ENCODE results near the gene TMEM91. TPM values are rescaled to one million over a fixed set of nuclear protein-coding genes. Genes with fewer than 3 reads are reported as not detected.

Gene TMEM91
- total RNA-seq, 1 donor from 2014 or later: 7.6 TPM

GRCh38 chr19:41352279-41352608 lies 24.1 kb upstream of the TMEM91 start:
- H3K36me3 ChIP-seq (ENCODE audit: control insufficient read depth, insufficient read depth, low read length): peaks cover 1% of the 10 kb centered on the region
- H3K27me3 ChIP-seq (ENCODE audit: control insufficient read depth, insufficient read depth, low read length): no peaks in the 10 kb centered on the region
- TF ChIP-seq CTCF (IDR thresholded peaks at IDR 0.05; ENCODE audit: insufficient read depth, low read length, severe bottlenecking): no peak
- FAIRE-seq: no peak
- peak overlapping the region; percentile 64 for H3K4me3 ChIP-seq (ENCODE audit: low read depth, low read length)
- DNase-seq (ENCODE audit: low read depth): no peak

GRCh38 chr19:41352609-41353465 lies 23.5 kb upstream of the TMEM91 start:
- TF ChIP-seq CTCF (IDR thresholded peaks at IDR 0.05; ENCODE audit: insufficient read depth, low read length, severe bottlenecking): peak; percentile 68
- DNase-seq (ENCODE audit: low read depth) (peak; percentile 38), FAIRE-seq (no peak)

GRCh38 chr19:41353466-41354342 lies 22.6 kb upstream of the TMEM91 start, which contains the start of gene TGFB1:
Gene TGFB1 (minus strand): TSS chr19:41353922. CDS start chr19:41353044, 878 bp downstream.
- DNase-seq (ENCODE audit: low read depth): peak; percentile 55
- peak; percentile 92 for TF ChIP-seq CTCF (IDR thresholded peaks at IDR 0.05; ENCODE audit: insufficient read depth, low read length, severe bottlenecking)
- Histone ChIP-seq H3K4me3 (ENCODE audit: low read depth, low read length) (peak within 1 kb of the TSS; percentile 64), H3K36me3 (ENCODE audit: control insufficient read depth, insufficient read depth, low read length) (no peaks in the 10 kb centered on the region), H3K27me3 (ENCODE audit: control insufficient read depth, insufficient read depth, low read length) (no peaks in the 10 kb centered on the region)
- FAIRE-seq: no peak

More at GRCh38 chr19:41352609-41353465, 23.5 kb upstream of the TMEM91 start:
- Histone ChIP-seq H3K4me3 (ENCODE audit: low read depth, low read length) (peak overlapping the region; percentile 64), H3K36me3 (ENCODE audit: control insufficient read depth, insufficient read depth, low read length) (peaks cover 1% of the 10 kb centered on the region), H3K27me3 (ENCODE audit: control insufficient read depth, insufficient read depth, low read length) (no peaks in the 10 kb centered on the region)

- FAIRE-seq: no peak
- no peaks in the 10 kb centered on the region for H3K36me3 ChIP-seq (ENCODE audit: control insufficient read depth, insufficient read depth, low read length)
- peak overlapping the region; percentile 64 for H3K4me3 ChIP-seq (ENCODE audit: low read depth, low read length)
- no peaks in the 10 kb centered on the region for H3K27me3 ChIP-seq (ENCODE audit: control insufficient read depth, insufficient read depth, low read length)
- DNase-seq (ENCODE audit: low read depth): no peak
- TF ChIP-seq CTCF (IDR thresholded peaks at IDR 0.05; ENCODE audit: insufficient read depth, low read length, severe bottlenecking): no peak
Observed at GRCh38 chr19:41354343-41354953, 21.9 kb upstream of the TMEM91 start.

GRCh38 chr19:41355035-41355434 lies 21.3 kb upstream of the TMEM91 start:
- DNase-seq (ENCODE audit: low read depth) (no peak), FAIRE-seq (no peak)
- Histone ChIP-seq H3K4me3 (ENCODE audit: low read depth, low read length) (no peak overlapping the region), H3K27me3 (ENCODE audit: control insufficient read depth, insufficient read depth, low read length) (no peaks in the 10 kb centered on the region), H3K36me3 (ENCODE audit: control insufficient read depth, insufficient read depth, low read length) (no peaks in the 10 kb centered on the region)
- TF ChIP-seq CTCF (IDR thresholded peaks at IDR 0.05; ENCODE audit: insufficient read depth, low read length, severe bottlenecking): no peak

All from bronchial epithelial cell (primary cell).